ENCODE data around the gene ZDHHC22.

The ZDHHC22 gene

DNA sequence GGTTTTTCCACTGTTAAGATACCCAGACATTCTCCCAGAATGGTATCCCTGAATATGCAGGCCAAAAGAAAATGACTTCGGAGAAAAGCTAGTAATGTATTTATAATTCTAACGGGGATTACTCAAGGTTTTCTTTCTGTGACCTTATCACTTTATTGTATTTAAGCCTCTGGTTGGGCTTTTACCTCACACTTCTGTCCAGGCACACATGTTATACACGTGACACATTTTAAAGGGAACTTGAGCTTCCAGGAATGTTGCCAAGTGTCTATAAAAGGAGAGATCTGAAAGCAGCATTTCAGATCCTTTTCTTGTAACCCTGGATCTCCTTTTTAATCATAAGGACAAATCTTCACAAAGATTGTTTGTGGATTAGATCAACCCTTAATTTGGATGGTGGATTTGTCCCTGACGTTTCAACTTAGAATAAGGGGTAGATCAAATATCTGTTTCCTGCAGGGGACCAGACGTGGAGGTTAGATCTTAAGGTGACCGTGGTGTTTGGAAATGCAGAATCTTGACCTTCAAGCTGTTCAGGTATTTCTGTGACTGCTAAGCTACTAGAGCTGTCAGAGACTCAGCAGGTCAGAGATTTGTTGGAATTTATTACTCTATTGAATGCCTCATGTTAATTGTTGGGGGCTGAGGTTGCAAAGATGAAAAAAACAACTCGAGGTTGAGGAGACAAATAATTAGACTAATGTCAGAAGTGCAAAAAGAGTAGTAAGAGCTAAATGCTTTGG, 42.0 kb downstream of the ZDHHC22 start:
- Histone ChIP-seq H3K9me3 (ENCODE audit: control extremely low read depth in 1 of 5, control insufficient read depth in 4 of 5, insufficient read depth in 2 of 5, low read depth in 1 of 5, low read length in 4 of 5) (no peaks in the 10 kb centered on the region), H3K27ac (ENCODE audit: insufficient read depth in 1 of 2, low read depth in 1 of 2, low read length in 2 of 2, poor library complexity in 1 of 2, severe bottlenecking in 2 of 2) (peak overlapping the region in 1 of 2 experiments; percentile 95), H3K4me1 (ENCODE audit: control extremely low read depth in 1 of 4, control insufficient read depth in 4 of 4, insufficient read depth in 4 of 4, low read length in 3 of 4) (peaks cover 2 to 33% (median 22%) of the 10 kb centered on the region in 4 experiments), H3K27me3 (replicated peaks in 2 of 5; ENCODE audit: control insufficient read depth in 4 of 5, insufficient read depth in 5 of 5, low read length in 4 of 5) (no peaks in the 10 kb centered on the region), H3K36me3 (ENCODE audit: control insufficient read depth in 4 of 4, insufficient read depth in 4 of 4, low read length in 3 of 4) (peaks cover 0 to 2% (median 0%) of the 10 kb centered on the region in 4 experiments), H3K4me3 (ENCODE audit: control insufficient read depth in 1 of 7, extremely low read depth in 1 of 7, insufficient read depth in 4 of 7, low read depth in 2 of 7, low read length in 6 of 7) (peak overlapping the region in 2 of 7 experiments; percentile 5 to 97)
- ChIA-PET CTCF (interaction anchor here (0.6 to 6.5 kb wide), 6 partner anchors 13 to 226 kb away, joined by 3 to 61 read pairs (median 4); no protein-coding TSS in a partner anchor), POLR2A (no interaction called here)
- DNase-seq: peak in 2 of 3 donors; percentile 29 to 31
- WGBS (ENCODE audit: insufficient coverage): 49% methylated on average over 4 of the region's 7 CpGs

DNA sequence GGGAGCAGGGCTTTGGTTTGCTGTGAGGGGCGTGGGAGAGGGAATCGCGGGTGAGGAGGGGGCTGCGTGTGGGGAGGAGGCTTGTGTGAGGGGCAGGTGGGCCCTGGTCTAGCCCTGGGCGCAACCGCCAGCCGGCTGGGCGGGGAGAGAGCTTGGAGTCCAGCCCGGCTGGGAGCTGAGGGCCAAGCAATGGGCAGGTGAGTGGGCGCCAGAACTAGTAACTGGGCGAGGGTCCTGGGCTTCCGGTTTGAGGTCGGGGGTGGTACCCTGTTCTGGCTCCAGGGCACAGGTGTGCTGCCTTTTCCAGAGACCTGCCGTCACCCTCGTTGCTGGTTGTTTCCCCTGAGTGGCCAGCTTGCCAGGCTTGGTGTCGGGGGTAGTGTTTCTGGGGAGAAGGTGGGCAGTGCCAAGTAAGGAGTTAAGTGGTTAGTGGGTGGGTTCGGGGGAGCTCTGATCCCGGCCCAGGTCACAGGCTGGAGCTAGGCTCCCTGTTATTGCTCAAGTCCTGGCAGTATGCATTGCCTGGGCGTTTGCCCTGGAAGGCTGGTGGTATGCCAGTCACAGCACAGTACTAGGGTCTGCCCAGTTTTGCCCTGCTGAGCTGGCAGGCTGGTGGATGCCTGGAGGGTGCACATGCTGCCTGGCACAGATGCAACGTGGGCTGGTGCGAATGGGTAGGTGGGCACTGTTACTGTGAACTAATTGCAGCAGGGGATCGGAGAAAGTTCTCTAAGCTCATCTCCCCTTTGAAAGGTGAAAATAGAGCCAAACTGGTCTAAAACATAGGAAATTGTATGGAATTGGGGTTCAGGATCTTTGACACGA, 42.9 kb downstream of the ZDHHC22 start:
- ChIA-PET POLR2A (interaction anchor here (1.1 kb wide), 1 partner anchor 17 kb away, joined by 3 read pairs; no protein-coding TSS in a partner anchor), CTCF (interaction anchor here (1.0 to 6.5 kb wide), 5 partner anchors 14 to 225 kb away, joined by 3 to 61 read pairs (median 4); no protein-coding TSS in a partner anchor)
- Histone ChIP-seq H3K9me3 (ENCODE audit: control extremely low read depth in 1 of 5, control insufficient read depth in 4 of 5, insufficient read depth in 2 of 5, low read depth in 1 of 5, low read length in 4 of 5) (no peaks in the 10 kb centered on the region), H3K27ac (ENCODE audit: insufficient read depth in 1 of 2, low read depth in 1 of 2, low read length in 2 of 2, poor library complexity in 1 of 2, severe bottlenecking in 2 of 2) (peak overlapping the region; percentile 83 to 95), H3K4me3 (ENCODE audit: control insufficient read depth in 1 of 7, extremely low read depth in 1 of 7, insufficient read depth in 4 of 7, low read depth in 2 of 7, low read length in 6 of 7) (peak overlapping the region; percentile 83 to 98 (median 95)), H3K4me1 (ENCODE audit: control extremely low read depth in 1 of 4, control insufficient read depth in 4 of 4, insufficient read depth in 4 of 4, low read length in 3 of 4) (peaks cover 2 to 33% (median 22%) of the 10 kb centered on the region in 4 experiments), H3K36me3 (ENCODE audit: control insufficient read depth in 4 of 4, insufficient read depth in 4 of 4, low read length in 3 of 4) (peaks cover 0 to 2% (median 0%) of the 10 kb centered on the region in 4 experiments), H3K27me3 (replicated peaks in 2 of 5; ENCODE audit: control insufficient read depth in 4 of 5, insufficient read depth in 5 of 5, low read length in 4 of 5) (no peaks in the 10 kb centered on the region)
- peak in 2 of 3 donors; percentile 14 to 28 for DNase-seq
- WGBS (ENCODE audit: insufficient coverage): 18% methylated on average over 18 of the region's 23 CpGs

DNA sequence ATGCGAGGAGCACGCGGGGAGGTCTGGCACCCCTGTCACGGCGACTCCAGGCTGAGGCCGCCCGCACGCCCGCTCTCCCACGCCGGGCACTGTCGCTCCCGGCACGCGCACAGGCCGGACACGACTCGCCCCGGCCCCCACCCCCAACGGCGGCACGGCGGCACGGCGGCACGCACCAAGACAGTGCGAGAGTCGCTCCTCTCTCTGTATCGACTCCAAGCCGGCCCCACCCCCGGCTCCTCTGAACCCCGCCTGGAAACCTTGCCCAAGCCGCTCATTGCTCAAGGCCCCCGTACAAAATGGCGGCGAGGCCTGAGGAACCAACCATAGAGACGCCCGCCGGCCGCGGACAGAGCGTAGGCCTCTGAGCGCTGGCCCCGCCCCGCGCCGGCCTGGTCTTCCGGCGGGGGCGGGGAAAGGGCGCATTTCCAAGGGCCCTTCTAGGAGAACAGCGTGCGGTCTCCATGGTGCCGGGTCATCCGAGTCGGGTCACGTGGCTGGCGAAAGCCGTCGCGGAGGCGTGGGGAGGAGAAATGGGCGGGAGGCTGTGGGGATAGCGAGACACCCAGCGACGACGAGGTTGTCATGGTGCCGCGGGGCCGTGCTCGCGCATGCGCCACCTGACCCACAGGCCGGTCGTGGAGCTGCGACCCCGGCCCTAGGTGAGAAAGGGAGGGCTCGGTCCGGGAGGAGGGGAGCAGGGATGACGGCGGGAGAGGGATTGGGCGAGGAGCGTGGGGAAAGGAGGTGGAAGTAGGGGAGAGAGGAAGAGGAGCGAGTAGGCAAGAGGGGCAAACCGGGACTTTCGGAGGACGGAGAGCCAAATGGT, 43.7 kb downstream of the ZDHHC22 start, which contains the start of gene CIPC:
Gene CIPC (plus strand): TSS at position 559 of the 829 bp plus-strand sequence. CDS start 7,451 bp downstream, outside the sequence.
- ChIA-PET CTCF (interaction anchor here (0.8 to 6.5 kb wide), 9 partner anchors 12 to 315 kb away, joined by 3 to 61 read pairs (median 4); no protein-coding TSS in a partner anchor), POLR2A (interaction anchor here (1.1 kb wide), 2 partner anchors 18 to 206 kb away, joined by 3 read pairs; no protein-coding TSS in a partner anchor)
- H3K27me3 ChIP-seq (replicated peaks in 2 of 5; ENCODE audit: control insufficient read depth in 4 of 5, insufficient read depth in 5 of 5, low read length in 4 of 5): no peaks in the 10 kb centered on the region
- under 1% methylated on average over 68 of the region's 87 CpGs for WGBS (ENCODE audit: insufficient coverage)
- H3K36me3 ChIP-seq (ENCODE audit: control insufficient read depth in 4 of 4, insufficient read depth in 4 of 4, low read length in 3 of 4): no peaks in the 10 kb centered on the region
- DNase-seq: peak; percentile 99 to 100 (median 99)
- peaks cover 2 to 33% (median 22%) of the 10 kb centered on the region in 4 experiments for H3K4me1 ChIP-seq (ENCODE audit: control extremely low read depth in 1 of 4, control insufficient read depth in 4 of 4, insufficient read depth in 4 of 4, low read length in 3 of 4)
- H3K4me3 ChIP-seq (ENCODE audit: control insufficient read depth in 1 of 7, extremely low read depth in 1 of 7, insufficient read depth in 4 of 7, low read depth in 2 of 7, low read length in 6 of 7): peak within 1 kb of the TSS; percentile 83 to 98 (median 95)
- peak within 1 kb of the TSS; percentile 83 to 95 for H3K27ac ChIP-seq (ENCODE audit: insufficient read depth in 1 of 2, low read depth in 1 of 2, low read length in 2 of 2, poor library complexity in 1 of 2, severe bottlenecking in 2 of 2)
- H3K9me3 ChIP-seq (ENCODE audit: control extremely low read depth in 1 of 5, control insufficient read depth in 4 of 5, insufficient read depth in 2 of 5, low read depth in 1 of 5, low read length in 4 of 5): no peaks in the 10 kb centered on the region

DNA sequence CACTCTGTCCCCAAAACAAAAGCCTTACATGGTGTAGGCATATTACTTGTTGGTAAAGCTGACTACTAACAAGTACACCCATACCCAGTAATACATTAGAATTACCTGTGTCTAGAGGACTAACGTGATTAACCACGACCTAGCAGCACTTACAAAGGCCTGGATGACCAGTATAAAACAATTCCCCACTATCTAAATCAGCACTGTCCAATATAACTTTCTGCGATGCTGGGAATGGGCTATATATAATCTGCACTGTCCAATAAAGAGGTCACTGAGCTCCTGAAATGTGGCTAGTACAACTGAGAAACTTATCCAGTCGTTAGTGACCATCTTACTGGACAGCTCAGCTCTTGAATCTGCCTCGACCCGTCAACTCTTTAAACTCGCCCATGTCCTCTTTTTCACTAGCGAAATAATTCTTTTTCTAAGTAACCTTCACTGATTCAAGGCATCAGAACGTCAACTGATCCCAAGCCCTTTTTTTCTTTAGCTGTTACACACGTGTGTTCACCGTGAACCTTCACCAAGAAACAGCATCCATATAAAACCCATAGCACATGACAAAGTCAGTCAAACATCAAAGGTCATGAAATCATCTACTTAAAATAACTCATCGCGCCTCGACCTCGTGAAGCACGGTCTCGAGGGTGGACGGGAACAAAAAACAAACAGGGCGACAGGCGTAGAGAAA, 44.4 kb downstream of the ZDHHC22 start:
- ChIA-PET CTCF (interaction anchor here (0.8 to 6.5 kb wide), 8 partner anchors 11 to 314 kb away, joined by 3 to 61 read pairs (median 4); no protein-coding TSS in a partner anchor), POLR2A (interaction anchor here (1.1 kb wide), 1 partner anchor 206 kb away, joined by 3 read pairs; no protein-coding TSS in a partner anchor)

DNA sequence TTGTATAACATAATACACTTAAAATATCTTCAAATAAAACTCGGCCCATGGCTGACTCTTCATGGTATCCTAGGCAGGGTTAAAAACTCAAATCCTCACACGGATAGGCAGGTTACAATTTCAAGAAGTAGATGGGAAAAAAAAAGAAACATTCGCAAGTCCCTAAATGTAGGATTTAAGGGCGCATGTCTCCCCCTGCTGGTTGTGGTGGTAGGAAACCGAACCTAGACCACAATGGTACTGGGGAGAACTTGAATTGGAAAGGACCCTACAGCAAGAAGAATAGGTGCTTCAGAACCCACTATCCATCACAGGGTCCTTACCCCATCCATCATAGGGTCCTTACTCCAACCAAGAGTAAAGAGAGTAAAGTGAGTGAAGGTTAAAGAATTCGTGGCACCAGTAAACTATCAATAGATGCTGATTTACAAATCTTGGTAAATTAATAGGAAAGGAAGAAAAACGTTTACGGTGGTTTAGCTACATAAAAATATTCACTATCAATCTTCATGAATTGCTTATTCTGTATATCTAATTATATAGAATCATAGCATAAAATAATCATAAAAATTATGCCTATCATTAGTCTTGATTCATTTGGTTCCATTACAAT, 46.8 kb downstream of the ZDHHC22 start:
- Histone ChIP-seq H3K4me3 (ENCODE audit: control insufficient read depth in 1 of 7, extremely low read depth in 1 of 7, insufficient read depth in 4 of 7, low read depth in 2 of 7, low read length in 6 of 7) (no peak overlapping the region), H3K4me1 (ENCODE audit: control extremely low read depth in 1 of 4, control insufficient read depth in 4 of 4, insufficient read depth in 4 of 4, low read length in 3 of 4) (peaks cover 2 to 28% (median 22%) of the 10 kb centered on the region in 4 experiments), H3K9me3 (ENCODE audit: control extremely low read depth in 1 of 5, control insufficient read depth in 4 of 5, insufficient read depth in 2 of 5, low read depth in 1 of 5, low read length in 4 of 5) (peaks cover 2 to 11% (median 7%) of the 10 kb centered on the region in 5 experiments), H3K27me3 (replicated peaks in 2 of 5; ENCODE audit: control insufficient read depth in 4 of 5, insufficient read depth in 5 of 5, low read length in 4 of 5) (no peaks in the 10 kb centered on the region), H3K27ac (ENCODE audit: insufficient read depth in 1 of 2, low read depth in 1 of 2, low read length in 2 of 2, poor library complexity in 1 of 2, severe bottlenecking in 2 of 2) (no peak overlapping the region), H3K36me3 (ENCODE audit: control insufficient read depth in 4 of 4, insufficient read depth in 4 of 4, low read length in 3 of 4) (no peaks in the 10 kb centered on the region)
- CTCF ChIA-PET: interaction anchor here (0.8 to 6.5 kb wide), 16 partner anchors 9 to 226 kb away, joined by 3 to 61 read pairs (median 4); no protein-coding TSS in a partner anchor
- 0% methylated on average over 4 of the region's 8 CpGs for WGBS (ENCODE audit: insufficient coverage)
- POLR2A ChIA-PET: no interaction called here
- peak; percentile 87 to 92 (median 88) for DNase-seq

More for the DNA sequence above, 44.4 kb downstream of the ZDHHC22 start:
- Histone ChIP-seq H3K27me3 (replicated peaks in 2 of 5; ENCODE audit: control insufficient read depth in 4 of 5, insufficient read depth in 5 of 5, low read length in 4 of 5) (no peaks in the 10 kb centered on the region), H3K4me1 (ENCODE audit: control extremely low read depth in 1 of 4, control insufficient read depth in 4 of 4, insufficient read depth in 4 of 4, low read length in 3 of 4) (peaks cover 2 to 33% (median 22%) of the 10 kb centered on the region in 4 experiments), H3K9me3 (ENCODE audit: control extremely low read depth in 1 of 5, control insufficient read depth in 4 of 5, insufficient read depth in 2 of 5, low read depth in 1 of 5, low read length in 4 of 5) (no peaks in the 10 kb centered on the region), H3K27ac (ENCODE audit: insufficient read depth in 1 of 2, low read depth in 1 of 2, low read length in 2 of 2, poor library complexity in 1 of 2, severe bottlenecking in 2 of 2) (peak overlapping the region; percentile 67 to 92), H3K4me3 (ENCODE audit: control insufficient read depth in 1 of 7, extremely low read depth in 1 of 7, insufficient read depth in 4 of 7, low read depth in 2 of 7, low read length in 6 of 7) (peak overlapping the region; percentile 50 to 98 (median 74)), H3K36me3 (ENCODE audit: control insufficient read depth in 4 of 4, insufficient read depth in 4 of 4, low read length in 3 of 4) (no peaks in the 10 kb centered on the region)
- peak in 1 of 3 donors; percentile 56 for DNase-seq
- 4% methylated on average over 18 of the region's 20 CpGs for WGBS (ENCODE audit: insufficient coverage)
